Left ventricle myocardium inferior (tissue), 1 donor: ENCODE measurements around the gene ZNF280D. TPM values are rescaled to one million over a fixed set of nuclear protein-coding genes. Genes with fewer than 3 reads are reported as not detected.
"Not testable (repeated sequence)": the region's sequence is repeated elsewhere in the genome, so short reads cannot be mapped to it uniquely, and the experiment has no call there.

ENCODE experiments used
- DNase-seq: peaks from one replicate; pipeline ENCODE4 v3.0.0-alpha.2; 2020
- H3K27ac ChIP-seq: fragments of 200-600 bp; replicated peaks from 2 replicates; pipeline ENCODE4 v1.8.0; 2021
- H3K27me3 ChIP-seq: fragments of 200-600 bp; 2 replicates; pipeline ENCODE4 v1.8.0; 2021; ENCODE audit warnings: low read depth
- H3K36me3 ChIP-seq: fragments of 200-600 bp; 2 replicates; pipeline ENCODE4 v1.8.0; 2021
- H3K4me1 ChIP-seq: fragments of 200-600 bp; 2 replicates; pipeline ENCODE4 v1.8.0; 2021
- H3K4me3 ChIP-seq: fragments of 200-600 bp; 2 replicates; pipeline ENCODE4 v1.8.0; 2021; ENCODE audit warnings: mild to moderate bottlenecking, moderate library complexity
- H3K9me3 ChIP-seq: fragments of 200-600 bp; replicated peaks from 2 replicates; pipeline ENCODE4 v1.8.0; 2021
- intact Hi-C: fragments of 100-400 bp; cut with micrococcal nuclease; formaldehyde crosslinking; loops from one replicate; pipeline ENCODE4 v1.11.0; 2022
- total RNA-seq: library from RNA; stranded (reverse); fragmentation: NEBNext Ultra II Directional; extraction: Animal tissue kit (Norgen Biotek cat#: 25700); gene quantifications from one replicate; pipeline ENCODE4 v1.2.1, GENCODE V29; 2021
- TF ChIP-seq, protein P1 (sequence below): fragments of 200-600 bp; IDR thresholded peaks from 2 replicates; pipeline ENCODE4 v1.8.0; 2021; ENCODE audit warnings: antibody characterized with exemption, mild to moderate bottlenecking, borderline replicate concordance
- donor health status: DM: no; HTN: yes; CAD: no; lungs with severe emphysema.

Gene ZNF280D
- total RNA-seq, 1 donor from 2014 or later, result 22.0 TPM

DNA sequence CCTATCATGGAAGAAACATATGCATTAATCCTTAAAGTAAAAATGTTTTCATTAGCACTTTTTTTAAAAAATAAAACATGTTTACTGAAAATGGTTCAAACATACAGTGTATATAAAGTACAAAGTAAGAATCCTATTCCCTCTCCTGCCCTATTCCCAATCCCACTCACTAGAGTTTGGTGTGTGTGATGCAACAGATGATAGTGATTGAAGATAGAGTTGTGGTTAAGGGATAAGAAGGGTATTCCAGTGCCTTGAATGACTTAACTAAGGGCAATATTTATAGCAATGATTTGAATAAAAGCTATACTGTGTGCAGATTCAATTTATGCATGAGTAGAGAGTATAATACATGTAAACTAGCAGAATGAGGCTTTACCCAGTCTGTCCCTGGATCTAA lies 18.1 kb downstream of the ZNF280D start:
- H3K4me1 ChIP-seq, result peaks cover 57% of the 10 kb centered on the region
- TF ChIP-seq, protein P1, sequence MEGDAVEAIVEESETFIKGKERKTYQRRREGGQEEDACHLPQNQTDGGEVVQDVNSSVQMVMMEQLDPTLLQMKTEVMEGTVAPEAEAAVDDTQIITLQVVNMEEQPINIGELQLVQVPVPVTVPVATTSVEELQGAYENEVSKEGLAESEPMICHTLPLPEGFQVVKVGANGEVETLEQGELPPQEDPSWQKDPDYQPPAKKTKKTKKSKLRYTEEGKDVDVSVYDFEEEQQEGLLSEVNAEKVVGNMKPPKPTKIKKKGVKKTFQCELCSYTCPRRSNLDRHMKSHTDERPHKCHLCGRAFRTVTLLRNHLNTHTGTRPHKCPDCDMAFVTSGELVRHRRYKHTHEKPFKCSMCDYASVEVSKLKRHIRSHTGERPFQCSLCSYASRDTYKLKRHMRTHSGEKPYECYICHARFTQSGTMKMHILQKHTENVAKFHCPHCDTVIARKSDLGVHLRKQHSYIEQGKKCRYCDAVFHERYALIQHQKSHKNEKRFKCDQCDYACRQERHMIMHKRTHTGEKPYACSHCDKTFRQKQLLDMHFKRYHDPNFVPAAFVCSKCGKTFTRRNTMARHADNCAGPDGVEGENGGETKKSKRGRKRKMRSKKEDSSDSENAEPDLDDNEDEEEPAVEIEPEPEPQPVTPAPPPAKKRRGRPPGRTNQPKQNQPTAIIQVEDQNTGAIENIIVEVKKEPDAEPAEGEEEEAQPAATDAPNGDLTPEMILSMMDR, result no peak
- no peak overlapping the region for H3K27ac ChIP-seq
- H3K36me3 ChIP-seq, result no peaks in the 10 kb centered on the region
- no peaks in the 10 kb centered on the region for H3K9me3 ChIP-seq
- no peak for DNase-seq
- no peak overlapping the region for H3K4me3 ChIP-seq
- intact Hi-C loops, result no loop called here
- H3K27me3 ChIP-seq, result no peaks in the 10 kb centered on the region

DNA sequence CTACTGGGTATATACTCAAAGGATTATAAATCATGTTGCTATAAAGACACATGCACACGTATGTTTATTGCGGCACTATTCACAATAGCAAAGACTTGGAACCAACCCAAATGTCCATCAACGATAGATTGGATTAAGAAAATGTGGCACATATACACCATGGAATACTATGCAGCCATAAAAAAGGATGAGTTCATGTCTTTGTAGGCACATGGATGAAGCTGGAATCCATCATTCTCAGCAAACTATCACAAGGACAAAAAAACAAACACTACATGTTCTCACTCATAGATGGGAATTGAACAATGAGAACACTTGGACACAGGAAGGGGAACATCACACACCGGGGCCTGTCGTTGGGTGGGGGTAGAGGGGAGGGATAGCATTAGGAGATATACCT lies 23.8 kb downstream of the ZNF280D start:
- H3K9me3 ChIP-seq, H3K4me1 ChIP-seq, intact Hi-C loops, H3K27me3 ChIP-seq, H3K4me3 ChIP-seq, H3K27ac ChIP-seq, DNase-seq: not testable (repeated sequence)
- peaks cover 15% of the 10 kb centered on the region for H3K36me3 ChIP-seq

DNA sequence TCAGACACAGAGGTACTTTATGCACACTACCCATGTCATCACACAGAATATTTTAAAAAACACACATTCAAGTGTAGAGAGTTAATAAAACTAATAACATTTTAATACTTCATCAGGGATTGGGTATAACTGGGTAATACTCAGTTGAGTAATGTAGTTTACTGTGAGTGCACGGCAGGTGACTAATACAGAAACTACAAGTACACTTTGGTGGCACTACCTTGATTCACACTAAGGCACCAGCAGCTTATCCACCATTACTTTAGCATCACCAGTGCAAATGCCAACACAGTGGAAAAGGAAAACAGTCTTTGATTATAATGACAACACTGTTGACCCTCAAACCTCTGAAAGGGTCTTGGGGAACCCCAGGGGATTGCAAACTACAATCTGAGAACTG lies 33.6 kb downstream of the ZNF280D start:
- H3K27ac ChIP-seq, result no peak overlapping the region
- H3K4me3 ChIP-seq, result no peak overlapping the region
- peaks cover 10% of the 10 kb centered on the region for H3K4me1 ChIP-seq
- peaks cover 63% of the 10 kb centered on the region for H3K36me3 ChIP-seq
- DNase-seq, result no peak
- TF ChIP-seq, protein P1, result no peak
- intact Hi-C loops, result no loop called here
- H3K27me3 ChIP-seq, result no peaks in the 10 kb centered on the region
- no peaks in the 10 kb centered on the region for H3K9me3 ChIP-seq

DNA sequence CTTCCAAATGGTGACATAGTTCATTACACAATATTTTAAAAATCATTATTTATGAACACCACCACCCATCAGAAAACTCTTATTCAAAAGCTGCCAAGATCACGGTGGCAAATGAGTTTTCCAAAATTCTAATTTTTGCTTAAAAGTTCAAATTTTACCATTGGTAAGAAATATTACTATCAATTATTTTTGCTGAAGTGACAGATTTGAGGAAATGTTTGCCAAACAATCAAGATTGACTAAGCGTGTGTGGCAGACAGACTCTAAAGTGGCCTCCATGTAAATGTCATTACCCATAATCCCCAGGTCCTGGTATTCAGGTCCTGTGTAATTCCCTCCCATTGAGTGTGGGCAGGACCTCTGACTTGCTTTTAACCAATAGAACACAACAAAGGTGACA lies 35.0 kb downstream of the ZNF280D start:
- Histone ChIP-seq H3K27me3 (no peaks in the 10 kb centered on the region), H3K36me3 (peaks cover 48% of the 10 kb centered on the region), H3K9me3 (no peaks in the 10 kb centered on the region), H3K4me1 (peaks cover 10% of the 10 kb centered on the region), H3K27ac (no peak overlapping the region), H3K4me3 (no peak overlapping the region)
- intact Hi-C loops, result no loop called here
- DNase-seq, result no peak
- TF ChIP-seq, protein P1, result no peak

DNA sequence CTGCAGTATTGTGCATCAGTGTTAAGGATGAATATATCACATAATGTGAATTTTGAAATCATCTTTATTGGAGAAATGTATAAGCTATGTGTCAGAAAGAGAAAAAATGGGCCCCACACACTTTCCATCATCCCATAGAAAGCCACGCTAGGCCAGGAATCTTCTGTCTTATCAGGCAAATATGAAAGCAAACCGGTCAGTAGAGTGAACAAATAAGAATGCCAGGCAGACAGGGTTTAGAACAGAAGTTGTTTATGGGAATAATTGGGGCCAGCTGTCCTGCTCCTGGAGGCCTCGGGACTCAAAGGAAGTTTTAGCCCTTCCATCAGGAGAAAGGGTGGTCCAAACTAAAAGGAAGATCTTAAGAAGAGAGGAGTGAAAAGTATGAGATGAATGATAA lies 39.5 kb downstream of the ZNF280D start:
- peaks cover 28% of the 10 kb centered on the region for H3K36me3 ChIP-seq
- no peak overlapping the region for H3K4me3 ChIP-seq
- no peak for DNase-seq
- TF ChIP-seq, protein P1, result no peak
- no peaks in the 10 kb centered on the region for H3K9me3 ChIP-seq
- no peak overlapping the region for H3K27ac ChIP-seq
- intact Hi-C loops, result no loop called here
- H3K27me3 ChIP-seq, result no peaks in the 10 kb centered on the region
- peaks cover 10% of the 10 kb centered on the region for H3K4me1 ChIP-seq

DNA sequence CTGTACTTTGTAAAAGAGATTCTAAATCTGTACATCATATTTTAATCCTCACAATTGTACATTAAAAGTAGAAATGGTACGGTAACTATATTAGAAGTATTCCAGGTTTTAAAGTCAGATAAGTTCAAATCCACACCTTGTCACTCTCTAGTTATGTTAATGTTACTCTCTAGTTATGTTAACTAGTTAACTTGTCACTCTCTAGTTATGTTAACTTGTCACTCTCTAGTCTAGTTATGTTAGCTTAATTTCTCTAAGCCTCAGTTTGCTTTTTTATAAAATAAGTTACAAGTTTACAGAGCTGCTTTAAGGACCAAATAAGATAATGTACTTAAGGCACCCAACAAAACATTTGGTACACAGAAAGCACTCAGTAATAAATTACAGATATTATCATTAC lies 42.6 kb downstream of the ZNF280D start:
- Histone ChIP-seq H3K27me3 (no peaks in the 10 kb centered on the region), H3K4me1 (no peaks in the 10 kb centered on the region), H3K4me3 (no peak overlapping the region), H3K36me3 (peaks cover 31% of the 10 kb centered on the region), H3K27ac (no peak overlapping the region), H3K9me3 (no peaks in the 10 kb centered on the region)
- intact Hi-C loops, result no loop called here
- TF ChIP-seq, protein P1, result no peak
- no peak for DNase-seq
